Inflammatory macrophage treated with lipopolysaccharide for 1 hour (primary cell): ENCODE results near the gene ZNF519.
"Not testable (repeated sequence)": the region's sequence is repeated elsewhere in the genome, so short reads cannot be mapped to it uniquely, and the experiment has no call there.

Experiments used
- DNase-seq, 2 donors: peaks; one replicate each; pipeline ENCODE4 v3.0.0-alpha.2; 2020 to 2022

ZNF519 gene

GRCh38 chr18:14132271-14132700 is at the start of gene ZNF519:
Gene ZNF519, minus strand, starts transcription at chr18:14132435. Its CDS starts 158 bp downstream, at chr18:14132277.
- peak; percentile 91 to 94 for DNase-seq

- DNase-seq, result no peak
These were observed 47.1 kb upstream of the ZNF519 start for GRCh38 chr18:14179306-14179705.

GRCh38 chr18:14178321-14179196 is 46.3 kb upstream of the ZNF519 start:
- peak; percentile 2 to 7 for DNase-seq

- not testable (repeated sequence) for DNase-seq
These were observed 45.5 kb upstream of the ZNF519 start for GRCh38 chr18:14177540-14178320.

GRCh38 chr18:14175404-14175803 is 43.2 kb upstream of the ZNF519 start:
- not testable (repeated sequence) for DNase-seq

GRCh38 chr18:14174706-14175085 is 42.5 kb upstream of the ZNF519 start:
- no peak for DNase-seq

- not testable (repeated sequence) for DNase-seq
These were observed 41.9 kb upstream of the ZNF519 start for GRCh38 chr18:14174002-14174705.

- not testable (repeated sequence) for DNase-seq
These were observed 41.1 kb upstream of the ZNF519 start for GRCh38 chr18:14173116-14173951.

GRCh38 chr18:14172142-14173115 is 40.2 kb upstream of the ZNF519 start:
- not testable (repeated sequence) for DNase-seq

GRCh38 chr18:14171301-14172141 is 39.3 kb upstream of the ZNF519 start:
- DNase-seq, result not testable (repeated sequence)

- not testable (repeated sequence) for DNase-seq
These were observed 38.3 kb upstream of the ZNF519 start for GRCh38 chr18:14170367-14171036.

- DNase-seq, result not testable (repeated sequence)
These were observed 30.7 kb upstream of the ZNF519 start for GRCh38 chr18:14162915-14163314.

GRCh38 chr18:14151564-14152113 is 19.4 kb upstream of the ZNF519 start:
- DNase-seq, result not testable (repeated sequence)

- DNase-seq, result not testable (repeated sequence)
These were observed 18.5 kb upstream of the ZNF519 start for GRCh38 chr18:14150766-14151165.

GRCh38 chr18:14149916-14150420 is 17.7 kb upstream of the ZNF519 start:
- not testable (repeated sequence) for DNase-seq

- DNase-seq, result not testable (repeated sequence)
These were observed 17.1 kb upstream of the ZNF519 start for GRCh38 chr18:14149121-14149850.

- DNase-seq, result not testable (repeated sequence)
These were observed 16.0 kb upstream of the ZNF519 start for GRCh38 chr18:14147935-14148865.
